Dermis lymphatic vessel endothelial cell (primary cell): ENCODE data around the gene AHRR. TPM values are rescaled to one million over a fixed set of nuclear protein-coding genes. Genes with fewer than 3 reads are reported as not detected.

Experiments used
- total RNA-seq: library from RNA; depleted of rRNA; stranded (reverse); fragments of >200 nt; gene quantifications from 2 replicates; pipeline ENCODE4 v1.2.1, GENCODE V29; 2014

Gene AHRR
- total RNA-seq = 2.0 and 2.9 TPM in 2 replicates

GRCh38 chr5:321230-321725 is at the start of gene AHRR:
Gene AHRR, plus strand, starts transcription at chr5:321714. Its CDS starts 22,189 bp downstream, at chr5:343903.

DNA sequence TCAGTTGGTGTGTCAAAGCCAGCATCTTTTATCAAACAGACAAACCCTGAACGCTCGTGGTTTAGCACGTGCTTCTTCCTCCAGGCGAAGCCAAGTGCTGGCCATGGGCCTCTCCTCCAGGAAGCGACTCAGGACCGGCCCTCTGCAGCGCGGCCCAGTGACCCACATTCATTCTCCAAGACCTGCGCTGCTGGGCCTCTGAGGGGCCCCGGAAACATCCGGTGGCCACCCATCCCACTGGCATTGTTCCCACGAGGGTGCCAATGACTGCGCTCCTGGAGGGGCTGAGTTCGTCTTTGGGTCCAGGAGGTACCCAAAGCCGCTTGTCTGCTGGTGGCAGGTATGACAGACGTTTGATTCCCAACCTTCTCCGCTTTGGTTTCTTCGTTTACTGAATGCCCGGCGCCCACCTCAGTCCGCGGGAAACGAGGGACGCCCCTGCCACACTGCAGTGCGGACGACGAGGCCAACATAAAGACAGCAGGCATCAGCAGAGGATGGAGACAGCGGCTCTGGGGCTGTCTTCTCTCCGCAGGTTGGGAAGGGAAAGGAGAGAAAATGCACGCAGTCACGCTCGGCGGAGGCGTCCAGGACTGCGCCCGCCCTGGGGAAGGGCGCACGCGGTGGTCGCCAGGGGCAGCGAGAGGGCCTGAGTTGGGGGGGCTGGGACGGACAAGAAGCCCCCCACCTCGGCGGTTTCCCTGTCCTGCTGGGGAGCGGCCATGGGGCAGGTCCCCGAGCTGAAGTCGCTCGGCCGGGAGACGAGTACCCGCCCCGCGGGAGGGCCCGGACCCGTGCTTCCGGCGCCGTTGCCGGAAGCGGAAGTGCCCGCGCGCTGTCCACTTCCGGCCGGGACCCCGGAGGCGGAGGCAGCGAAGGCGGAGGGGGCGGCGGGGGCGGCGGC is 121.1 kb downstream of the AHRR start, which contains the start of gene EXOC3:
Gene EXOC3 (plus strand): TSS at position 842 of the 904 bp plus-strand sequence. CDS start 3,030 bp downstream, outside the sequence.

Other genes starting within 250 kb of the AHRR start
- gene PLEKHG4B, start 229.5 kb upstream of the AHRR start, total RNA-seq = under 0.01 and 0.11 TPM in 2 replicates
- gene LRRC14B, start 130.2 kb upstream of the AHRR start, total RNA-seq = not detected in 2 replicates
- 4.9 and 6.2 TPM in 2 replicates for gene CCDC127, start 103.6 kb upstream of the AHRR start, total RNA-seq
- 109 TPM in 2 replicates for gene SDHA, start 103.4 kb upstream of the AHRR start, total RNA-seq
- 115 and 124 TPM in 2 replicates for gene PDCD6, start 50.1 kb upstream of the AHRR start, total RNA-seq
- 31.3 and 45.2 TPM in 2 replicates for gene EXOC3, start 121.5 kb downstream of the AHRR start, total RNA-seq
- 0.87 and 0.95 TPM in 2 replicates for gene SLC9A3, start 202.7 kb downstream of the AHRR start, total RNA-seq